HG02981 (cell line): ENCODE data around the gene REXO4.

Experiments used
- ATAC-seq: cut with Tn5 transposase; IDR thresholded peaks from one replicate; pipeline ENCODE4 v1.9.1; 2021; ENCODE audit warnings: mild to moderate bottlenecking, moderate library complexity; ENCODE audit not compliant: unreplicated experiment

The REXO4 gene

GRCh38 chr9:133370685-133371084 lies 47.1 kb downstream of the REXO4 start:
- no peak for ATAC-seq

GRCh38 chr9:133369933-133370332 lies 47.9 kb downstream of the REXO4 start:
- no peak for ATAC-seq

- ATAC-seq, result no peak
Observed at GRCh38 chr9:133369422-133369821, 48.4 kb downstream of the REXO4 start.

- ATAC-seq, result no peak
Observed at GRCh38 chr9:133368249-133368881, 49.4 kb downstream of the REXO4 start.

- no peak for ATAC-seq
Observed at GRCh38 chr9:133367778-133368177, 50.0 kb downstream of the REXO4 start.

GRCh38 chr9:133367221-133367620 lies 50.6 kb downstream of the REXO4 start:
- ATAC-seq, result no peak

GRCh38 chr9:133366435-133366834 lies 51.4 kb downstream of the REXO4 start:
- ATAC-seq, result no peak

- ATAC-seq, result no peak
Observed at GRCh38 chr9:133362359-133363044, 55.3 kb downstream of the REXO4 start.

- no peak for ATAC-seq
Observed at GRCh38 chr9:133361507-133362092, 56.2 kb downstream of the REXO4 start.

- no peak for ATAC-seq
Observed at GRCh38 chr9:133360400-133361393, 57.1 kb downstream of the REXO4 start.

GRCh38 chr9:133359399-133360175 lies 58.2 kb downstream of the REXO4 start:
- no peak for ATAC-seq

GRCh38 chr9:133357656-133358055 lies 60.2 kb downstream of the REXO4 start:
- no peak for ATAC-seq

- ATAC-seq, result peak; percentile 73
Observed at GRCh38 chr9:133356391-133357091, 61.3 kb downstream of the REXO4 start, which contains the start of the genes SURF1 and SURF2. Gene SURF1, minus strand, starts transcription at chr9:133356487. Its CDS starts 34 bp downstream, at chr9:133356453. Gene SURF2, plus strand, starts transcription at chr9:133356550. Its CDS starts 43 bp downstream, at chr9:133356593.
